ENCODE results near the gene ACOX1.

ACOX1 gene

GRCh38 chr17:75914643-75915267 is 64.2 kb downstream of the ACOX1 start:
- H3K9ac ChIP-seq, result no peak overlapping the region
- H3K9me3 ChIP-seq, result no peaks in the 10 kb centered on the region

DNA sequence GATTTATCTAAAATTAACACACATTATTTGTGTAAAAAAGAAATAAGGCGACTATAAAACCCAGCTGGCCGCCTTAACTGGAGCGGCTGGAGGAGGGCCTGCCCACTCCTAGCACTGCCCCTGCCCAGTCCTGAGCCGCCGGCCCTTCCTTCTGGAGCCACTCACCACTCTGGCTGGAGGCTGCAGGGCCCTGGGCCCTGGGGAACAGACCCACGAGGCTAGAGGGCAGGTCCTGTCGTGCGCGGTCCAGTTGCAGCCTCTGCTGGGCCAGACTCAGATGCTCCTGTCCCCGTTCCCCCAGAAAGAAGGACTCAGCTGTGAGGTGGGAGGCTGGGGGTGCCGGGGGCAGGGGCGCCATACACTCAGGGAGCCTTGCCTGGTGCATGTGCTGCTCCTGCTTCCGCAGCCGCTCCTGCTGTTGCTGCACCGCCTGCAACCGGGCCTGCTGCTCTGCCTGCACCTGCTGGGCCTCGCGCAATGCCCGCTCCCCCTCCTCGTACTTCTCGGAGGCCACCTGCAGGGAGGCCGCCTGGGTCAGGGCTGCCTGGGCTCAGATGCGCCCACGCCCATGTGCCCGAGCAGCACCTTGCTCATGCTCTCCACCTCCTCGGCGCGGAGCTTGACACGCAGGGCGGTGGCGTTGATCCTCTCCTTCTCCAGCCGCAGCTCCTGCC is 65.3 kb downstream of the ACOX1 start:
- no peak for TF ChIP-seq Cebpa-rat (IDR thresholded peaks at IDR 0.05)
- H3K4me2 ChIP-seq, result no peak overlapping the region
- H3K27me3 ChIP-seq, result no peaks in the 10 kb centered on the region
- peaks cover 54% of the 10 kb centered on the region for H3K4me1 ChIP-seq
- no peaks in the 10 kb centered on the region for H4K20me1 ChIP-seq
- no peak overlapping the region for H3K27ac ChIP-seq
- no peak overlapping the region for H3K4me3 ChIP-seq
- H3K36me3 ChIP-seq, result peaks cover 16% of the 10 kb centered on the region
- H3K9ac ChIP-seq, result no peak overlapping the region
- H3K9me3 ChIP-seq, result no peaks in the 10 kb centered on the region

More at GRCh38 chr17:75914643-75915267, 64.2 kb downstream of the ACOX1 start:
- no peaks in the 10 kb centered on the region for H3K27me3 ChIP-seq
- no peak overlapping the region for H3K4me3 ChIP-seq
- H3K4me1 ChIP-seq, result peaks cover 43% of the 10 kb centered on the region
- TF ChIP-seq Cebpa-rat (IDR thresholded peaks at IDR 0.05), result no peak
- no peak overlapping the region for H3K4me2 ChIP-seq
- H3K36me3 ChIP-seq, result peaks cover 21% of the 10 kb centered on the region
- no peak overlapping the region for H3K27ac ChIP-seq
- H4K20me1 ChIP-seq, result no peaks in the 10 kb centered on the region

- H3K4me1 ChIP-seq, result peaks cover 49% of the 10 kb centered on the region
- H3K27ac ChIP-seq, result peak overlapping the region; percentile 73
- peaks cover 16% of the 10 kb centered on the region for H3K36me3 ChIP-seq
- H3K9me3 ChIP-seq, result no peaks in the 10 kb centered on the region
- H3K9ac ChIP-seq, result peak overlapping the region; percentile 63
- H4K20me1 ChIP-seq, result no peaks in the 10 kb centered on the region
- H3K4me3 ChIP-seq, result no peak overlapping the region
- no peaks in the 10 kb centered on the region for H3K27me3 ChIP-seq
- TF ChIP-seq Cebpa-rat (IDR thresholded peaks at IDR 0.05), result no peak
- H3K4me2 ChIP-seq, result peak overlapping the region; percentile 85
These were observed 68.3 kb downstream of the ACOX1 start for GRCh38 chr17:75910699-75911098.

- H3K4me2 ChIP-seq, result peak overlapping the region; percentile 85
- no peaks in the 10 kb centered on the region for H3K27me3 ChIP-seq
- H3K4me3 ChIP-seq, result no peak overlapping the region
- peaks cover 15% of the 10 kb centered on the region for H3K36me3 ChIP-seq
- H3K9me3 ChIP-seq, result no peaks in the 10 kb centered on the region
- no peaks in the 10 kb centered on the region for H4K20me1 ChIP-seq
- no peak for TF ChIP-seq Cebpa-rat (IDR thresholded peaks at IDR 0.05)
- peak overlapping the region; percentile 63 for H3K9ac ChIP-seq
- H3K4me1 ChIP-seq, result peaks cover 55% of the 10 kb centered on the region
- H3K27ac ChIP-seq, result peak overlapping the region; percentile 73
These were observed 69.1 kb downstream of the ACOX1 start for GRCh38 chr17:75909812-75910274.

DNA sequence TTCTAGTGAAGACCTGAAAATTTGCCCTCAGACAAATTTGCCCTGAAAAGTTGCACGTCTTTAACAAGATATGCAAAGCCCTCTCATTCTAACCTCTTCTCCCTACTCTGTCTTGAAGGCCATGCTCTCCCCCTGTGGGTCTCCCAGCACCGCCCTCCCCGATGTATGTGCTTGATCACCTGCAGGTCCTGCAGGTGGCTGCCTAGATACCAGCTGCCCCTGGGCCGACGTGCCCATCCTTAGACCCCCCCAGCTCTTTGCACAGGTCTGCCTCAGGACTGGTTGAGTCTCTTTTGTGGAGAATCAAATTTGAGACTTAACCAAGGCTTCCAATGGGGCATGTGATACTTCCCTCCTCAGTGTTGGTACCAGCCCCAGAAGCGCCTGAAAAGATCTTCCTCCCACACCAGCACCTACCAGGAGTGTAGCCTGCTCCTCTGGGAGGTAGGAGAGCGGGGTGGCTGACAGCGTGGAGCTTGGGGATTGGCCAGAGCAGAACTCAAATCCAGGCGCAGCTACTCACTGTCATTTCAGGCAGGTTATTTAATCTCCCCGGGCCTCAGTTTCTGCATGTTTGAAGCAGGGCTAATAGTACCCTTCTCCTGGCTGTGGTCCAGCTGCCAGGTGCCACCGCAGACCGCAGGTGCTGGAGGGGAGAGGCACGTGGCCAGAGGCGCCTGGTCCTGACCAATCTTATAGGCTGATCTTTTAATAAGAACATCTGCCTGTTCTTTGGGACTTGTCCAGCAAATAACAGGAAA is 69.7 kb downstream of the ACOX1 start:
- Histone ChIP-seq H3K4me3 (no peak overlapping the region), H4K20me1 (no peaks in the 10 kb centered on the region; the same call in 1 of the 2 replicates), H3K9ac (peak overlapping the region; percentile 63; the same call in 1 of the 2 replicates), H3K27me3 (no peaks in the 10 kb centered on the region), H3K4me2 (peak overlapping the region; percentile 85), H3K4me1 (peaks cover 56% of the 10 kb centered on the region), H3K36me3 (peaks cover 9% of the 10 kb centered on the region), H3K27ac (peak overlapping the region; percentile 73), H3K9me3 (no peaks in the 10 kb centered on the region)
- TF ChIP-seq Cebpa-rat (IDR thresholded peaks at IDR 0.05), result no peak

DNA sequence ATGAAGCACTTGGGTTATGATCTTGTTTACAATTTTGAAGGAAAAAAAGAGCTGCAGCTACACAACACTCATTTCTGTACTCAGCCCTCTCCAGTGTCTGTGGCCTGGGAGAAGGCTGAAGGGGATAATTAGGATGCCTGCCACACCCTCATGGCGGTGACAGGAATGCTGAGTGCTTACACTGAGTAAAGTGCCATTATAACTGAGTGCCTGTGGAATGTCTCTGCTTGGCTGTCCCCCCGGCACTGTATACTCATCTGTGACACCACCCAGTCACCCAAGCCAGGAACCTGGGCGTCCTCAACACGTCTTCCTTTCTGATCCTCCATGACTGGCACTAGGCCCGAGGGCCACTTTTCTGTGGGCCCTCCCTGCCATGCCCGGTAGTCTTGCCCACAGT is 70.8 kb downstream of the ACOX1 start:
- no peaks in the 10 kb centered on the region for H3K27me3 ChIP-seq
- H3K9ac ChIP-seq, result no peak overlapping the region
- H3K4me3 ChIP-seq, result no peak overlapping the region
- no peaks in the 10 kb centered on the region for H3K9me3 ChIP-seq
- H3K4me2 ChIP-seq, result no peak overlapping the region
- H4K20me1 ChIP-seq, result no peaks in the 10 kb centered on the region; the same call in 1 of the 2 replicates
- H3K4me1 ChIP-seq, result peaks cover 66% of the 10 kb centered on the region
- TF ChIP-seq Cebpa-rat (IDR thresholded peaks at IDR 0.05), result no peak
- 0 out of 2 replicates have a peak, but pooled peaks cover 6% of the 10 kb centered on the region for H3K36me3 ChIP-seq
- H3K27ac ChIP-seq, result no peak overlapping the region

DNA sequence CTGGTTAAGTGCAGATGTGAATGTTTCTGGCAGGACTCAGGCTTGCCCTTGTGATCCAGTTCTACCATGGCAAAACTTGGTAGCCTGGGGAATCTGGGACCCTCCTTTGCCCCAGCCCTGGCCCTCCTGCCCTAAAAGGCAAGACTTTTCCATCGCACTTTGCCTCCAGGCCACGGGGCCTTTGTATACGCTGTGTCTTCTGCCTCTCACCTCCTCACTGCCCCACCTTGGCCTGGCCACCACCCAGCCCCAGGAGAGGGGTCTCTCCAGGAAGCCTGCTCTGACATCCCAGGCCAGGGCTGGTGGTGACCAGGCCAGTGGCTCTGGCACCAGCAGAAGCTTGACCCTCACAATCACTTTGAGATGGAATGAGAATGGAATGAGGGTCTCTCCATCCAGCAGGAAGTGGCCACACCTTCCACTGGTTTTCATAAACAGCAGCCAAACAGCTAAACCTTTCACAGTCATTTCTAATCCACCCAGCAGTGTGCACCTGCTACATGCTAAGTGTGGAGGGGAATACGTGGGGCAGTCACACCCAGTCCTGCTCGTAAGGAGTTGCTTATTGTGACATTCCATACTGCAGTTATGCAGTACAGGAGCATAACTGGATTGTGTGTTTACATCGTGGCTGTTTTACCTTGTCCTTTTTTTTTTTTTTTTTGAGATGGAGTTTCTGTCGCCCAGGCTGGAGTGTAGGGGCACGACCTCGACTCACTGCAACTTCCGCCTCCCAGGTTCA is 72.7 kb downstream of the ACOX1 start:
- H3K9me3 ChIP-seq, result no peaks in the 10 kb centered on the region
- H3K4me3 ChIP-seq, result no peak overlapping the region
- no peak overlapping the region; the same call in 1 of the 2 replicates for H3K9ac ChIP-seq
- TF ChIP-seq Cebpa-rat (IDR thresholded peaks at IDR 0.05), result no peak
- peaks cover 17% of the 10 kb centered on the region for H3K36me3 ChIP-seq
- peaks cover 60% of the 10 kb centered on the region for H3K4me1 ChIP-seq
- H3K27me3 ChIP-seq, result no peaks in the 10 kb centered on the region
- peak overlapping the region; percentile 78 for H3K4me2 ChIP-seq
- no peaks in the 10 kb centered on the region; the same call in 1 of the 2 replicates for H4K20me1 ChIP-seq
- H3K27ac ChIP-seq, result peak overlapping the region; percentile 88

GRCh38 chr17:75904749-75905521 is 74.0 kb downstream of the ACOX1 start, which contains the start of gene MRPL38:
TSS of gene MRPL38 (minus strand) at chr17:75904884. CDS start at chr17:75904875, 9 bp downstream.
- H3K4me3 ChIP-seq, result peak within 1 kb of the TSS; percentile 88
- H3K4me2 ChIP-seq, result peak within 1 kb of the TSS; percentile 97
- no peaks in the 10 kb centered on the region for H3K9me3 ChIP-seq
- H3K36me3 ChIP-seq, result peaks cover 31% of the 10 kb centered on the region
- peak within 1 kb of the TSS; percentile 88 for H3K27ac ChIP-seq
- H3K9ac ChIP-seq, result peak within 1 kb of the TSS; percentile 92
- H3K27me3 ChIP-seq, result no peaks in the 10 kb centered on the region
- H4K20me1 ChIP-seq, result no peaks in the 10 kb centered on the region; the same call in 1 of the 2 replicates
- TF ChIP-seq Cebpa-rat (IDR thresholded peaks at IDR 0.05), result no peak
- H3K4me1 ChIP-seq, result peaks cover 46% of the 10 kb centered on the region

All from BLaER1 (cell line).